GM21390 (cell line): ENCODE measurements around the gene KMT2E.
A peak's percentile ranks its signal among the peaks of the same experiment; 100 is the strongest.
"Not testable (repeated sequence)": the region's sequence is repeated elsewhere in the genome, so short reads cannot be mapped to it uniquely, and the experiment has no call there.

Source experiments
- ATAC-seq: cut with Tn5 transposase; IDR thresholded peaks from one replicate; pipeline ENCODE4 v1.9.1; 2021; ENCODE audit not compliant: unreplicated experiment

KMT2E gene

GRCh38 chr7:105013816-105014692 lies at the start of gene KMT2E:
Gene KMT2E (plus strand): TSS chr7:105014205. CDS start chr7:105040953, 26,748 bp downstream.
- ATAC-seq = peak; percentile 26

GRCh38 chr7:104964626-104965236 lies 49.3 kb upstream of the KMT2E start:
- no peak for ATAC-seq

- no peak for ATAC-seq
Observed at GRCh38 chr7:104966022-104966421, 48.0 kb upstream of the KMT2E start.

GRCh38 chr7:104967088-104967487 lies 46.9 kb upstream of the KMT2E start:
- ATAC-seq = no peak

GRCh38 chr7:104967595-104967994 lies 46.4 kb upstream of the KMT2E start:
- ATAC-seq = no peak

- no peak for ATAC-seq
Observed at GRCh38 chr7:104968648-104969047, 45.4 kb upstream of the KMT2E start.

- ATAC-seq = no peak
Observed at GRCh38 chr7:104969183-104969582, 44.8 kb upstream of the KMT2E start.

GRCh38 chr7:104971290-104972071 lies 42.5 kb upstream of the KMT2E start:
- ATAC-seq = no peak

GRCh38 chr7:104972500-104972899 lies 41.5 kb upstream of the KMT2E start:
- no peak for ATAC-seq

GRCh38 chr7:104973227-104973626 lies 40.8 kb upstream of the KMT2E start:
- ATAC-seq = no peak

- no peak for ATAC-seq
Observed at GRCh38 chr7:104973909-104974415, 40.0 kb upstream of the KMT2E start.

- not testable (repeated sequence) for ATAC-seq
Observed at GRCh38 chr7:104975553-104975952, 38.5 kb upstream of the KMT2E start.

- no peak for ATAC-seq
Observed at GRCh38 chr7:104976966-104977636, 36.9 kb upstream of the KMT2E start.

- no peak for ATAC-seq
Observed at GRCh38 chr7:104978460-104978859, 35.5 kb upstream of the KMT2E start.

GRCh38 chr7:104979167-104979841 lies 34.7 kb upstream of the KMT2E start:
- no peak for ATAC-seq

GRCh38 chr7:104980440-104980839 lies 33.6 kb upstream of the KMT2E start:
- ATAC-seq = no peak

- no peak for ATAC-seq
Observed at GRCh38 chr7:104980841-104981671, 32.9 kb upstream of the KMT2E start.

GRCh38 chr7:104981672-104982037 lies 32.4 kb upstream of the KMT2E start:
- ATAC-seq = no peak

- no peak for ATAC-seq
Observed at GRCh38 chr7:104982308-104983075, 31.5 kb upstream of the KMT2E start.
